Loucy (cell line): ENCODE measurements around the gene TAB2.
A peak's percentile ranks its signal among the peaks of the same experiment; 100 is the strongest.

Experiments
- H2AFZ ChIP-seq: fragments of 200-600 bp; sonication (generic); 2 replicates; pipeline ENCODE4 v1.6.0; 2016; ENCODE audit warnings: antibody characterized with exemption, mild to moderate bottlenecking, low read length, moderate library complexity
- H3F3A ChIP-seq: fragments of 200-600 bp; 2 replicates; pipeline ENCODE4 v1.6.0; 2016; ENCODE audit warnings: antibody characterized with exemption, low read depth, mild to moderate bottlenecking
- H3K27me3 ChIP-seq: fragments of 200-600 bp; sonication (generic); 2 replicates; pipeline ENCODE4 v1.6.1; 2014; ENCODE audit warnings: low read length, mild to moderate bottlenecking; ENCODE audit not compliant: insufficient read depth, poor library complexity, severe bottlenecking
- H3K36me3 ChIP-seq: fragments of 200-600 bp; sonication (generic); 2 replicates; pipeline ENCODE4 v1.6.1; 2016; ENCODE audit warnings: low read length; ENCODE audit not compliant: insufficient read depth
- H3K4me1 ChIP-seq: fragments of 200-600 bp; sonication (generic); 2 replicates; pipeline ENCODE4 v1.5.1; 2014; ENCODE audit warnings: low read length, mild to moderate bottlenecking; ENCODE audit not compliant: insufficient read depth, poor library complexity, severe bottlenecking
- H3K4me2 ChIP-seq: fragments of 200-600 bp; sonication (generic); 2 replicates; pipeline ENCODE4 v1.6.0; 2014; ENCODE audit warnings: antibody characterized with exemption, low read length, low read depth, mild to moderate bottlenecking; ENCODE audit not compliant: poor library complexity, severe bottlenecking
- H3K4me3 ChIP-seq: fragments of 200-600 bp; sonication (generic); 2 replicates; pipeline ENCODE4 v1.5.1; 2014; ENCODE audit warnings: low read length, mild to moderate bottlenecking, mixed read lengths; ENCODE audit not compliant: poor library complexity, severe bottlenecking
- H3K79me2 ChIP-seq: fragments of 200-600 bp; sonication (generic); 2 replicates; pipeline ENCODE4 v1.6.1; 2014; ENCODE audit warnings: low read length; ENCODE audit not compliant: insufficient read depth
- H3K9ac ChIP-seq: fragments of 200-600 bp; sonication (generic); 2 replicates; pipeline ENCODE4 v1.6.0; 2014; ENCODE audit warnings: mild to moderate bottlenecking, low read depth, low read length, moderate library complexity; ENCODE audit not compliant: poor library complexity, severe bottlenecking
- H3K9me2 ChIP-seq: fragments of 200-600 bp; sonication (generic); replicated peaks from 2 replicates; pipeline ENCODE4 v1.6.1; 2016; ENCODE audit warnings: low read depth, low read length, mixed read lengths
- H3K9me3 ChIP-seq: fragments of 200-600 bp; sonication (generic); 2 replicates; pipeline ENCODE4 v1.6.1; 2014; ENCODE audit warnings: mild to moderate bottlenecking, antibody characterized with exemption, low read length, low read depth; ENCODE audit not compliant: insufficient read depth
- H4K20me1 ChIP-seq: fragments of 200-600 bp; sonication (generic); 2 replicates; pipeline ENCODE4 v1.6.0; 2014; ENCODE audit warnings: antibody characterized with exemption, low read length, mild to moderate bottlenecking; ENCODE audit not compliant: insufficient read depth, poor library complexity, severe bottlenecking
- EZH2phosphoT487 ChIP-seq: fragments of 200-600 bp; IDR thresholded peaks from 2 replicates; pipeline ENCODE4 v1.6.1; 2018; ENCODE audit warnings: antibody characterized with exemption, mild to moderate bottlenecking, moderate library complexity, borderline replicate concordance
- TF ChIP-seq, protein P1 (sequence below): fragments of 200-600 bp; sonication (generic); conservative IDR thresholded peaks from 2 replicates; pipeline ENCODE4 v1.5.1; 2014; ENCODE audit warnings: mild to moderate bottlenecking, antibody characterized with exemption, low read length

The TAB2 gene

DNA sequence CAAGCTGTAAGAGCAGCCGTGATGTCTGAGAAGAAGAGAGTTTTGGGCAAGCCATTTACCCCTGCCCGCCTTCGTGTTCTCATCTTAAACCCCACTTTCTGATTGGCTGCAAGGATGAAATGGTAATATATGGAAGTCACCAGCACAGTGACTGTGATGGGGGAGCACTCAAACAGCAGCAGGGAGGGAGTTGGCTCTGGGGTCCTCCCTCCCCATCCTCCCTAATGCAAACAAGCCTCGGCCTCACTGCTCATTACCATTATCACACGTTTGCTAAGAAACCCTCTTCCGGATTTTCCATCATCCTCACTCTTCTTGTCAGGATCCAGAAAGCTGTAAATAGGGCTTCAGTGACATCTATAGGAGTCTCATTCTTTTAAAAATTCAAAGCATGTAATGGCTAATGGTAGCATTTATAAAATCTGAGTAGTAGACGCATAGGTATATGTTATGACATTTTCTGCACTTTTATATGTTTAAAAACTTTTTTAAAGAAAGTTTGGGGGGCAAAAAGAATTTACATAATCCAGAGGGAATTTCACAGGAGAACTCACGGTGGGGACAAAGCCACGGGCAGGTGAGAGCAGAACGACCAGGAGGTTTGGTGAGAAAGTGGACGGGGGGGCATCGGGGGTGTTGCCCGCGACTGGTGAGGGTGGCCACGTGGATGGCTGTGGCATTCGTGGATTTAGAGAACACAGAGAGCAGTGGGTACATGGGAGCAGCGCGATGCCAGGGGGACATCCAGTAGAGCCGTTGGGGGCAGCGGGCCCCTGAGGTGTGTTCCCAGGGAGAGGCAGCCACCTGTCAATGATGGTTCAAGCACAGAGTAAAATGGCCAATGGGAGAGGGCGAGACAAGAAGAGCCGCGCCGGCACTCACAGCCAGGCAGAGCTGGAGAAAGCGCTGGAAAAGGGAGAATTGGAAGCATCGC is 112.2 kb downstream of the TAB2 start:
- Histone ChIP-seq H3K36me3 (no peaks in the 10 kb centered on the region), H3K27me3 (no peaks in the 10 kb centered on the region), H3K9me3 (no peaks in the 10 kb centered on the region), H4K20me1 (no peaks in the 10 kb centered on the region), H3K79me2 (no peaks in the 10 kb centered on the region), H3K4me3 (no peak overlapping the region), H3K9ac (no peak overlapping the region), H3F3A (no peaks in the 10 kb centered on the region), H3K9me2 (no peaks in the 10 kb centered on the region), H2AFZ (no peak overlapping the region), H3K4me2 (no peak overlapping the region), H3K4me1 (no peaks in the 10 kb centered on the region)
- TF ChIP-seq, protein P1, sequence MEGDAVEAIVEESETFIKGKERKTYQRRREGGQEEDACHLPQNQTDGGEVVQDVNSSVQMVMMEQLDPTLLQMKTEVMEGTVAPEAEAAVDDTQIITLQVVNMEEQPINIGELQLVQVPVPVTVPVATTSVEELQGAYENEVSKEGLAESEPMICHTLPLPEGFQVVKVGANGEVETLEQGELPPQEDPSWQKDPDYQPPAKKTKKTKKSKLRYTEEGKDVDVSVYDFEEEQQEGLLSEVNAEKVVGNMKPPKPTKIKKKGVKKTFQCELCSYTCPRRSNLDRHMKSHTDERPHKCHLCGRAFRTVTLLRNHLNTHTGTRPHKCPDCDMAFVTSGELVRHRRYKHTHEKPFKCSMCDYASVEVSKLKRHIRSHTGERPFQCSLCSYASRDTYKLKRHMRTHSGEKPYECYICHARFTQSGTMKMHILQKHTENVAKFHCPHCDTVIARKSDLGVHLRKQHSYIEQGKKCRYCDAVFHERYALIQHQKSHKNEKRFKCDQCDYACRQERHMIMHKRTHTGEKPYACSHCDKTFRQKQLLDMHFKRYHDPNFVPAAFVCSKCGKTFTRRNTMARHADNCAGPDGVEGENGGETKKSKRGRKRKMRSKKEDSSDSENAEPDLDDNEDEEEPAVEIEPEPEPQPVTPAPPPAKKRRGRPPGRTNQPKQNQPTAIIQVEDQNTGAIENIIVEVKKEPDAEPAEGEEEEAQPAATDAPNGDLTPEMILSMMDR: no peak; the same call in 1 of the 2 replicates
- TF ChIP-seq EZH2phosphoT487: no peak

DNA sequence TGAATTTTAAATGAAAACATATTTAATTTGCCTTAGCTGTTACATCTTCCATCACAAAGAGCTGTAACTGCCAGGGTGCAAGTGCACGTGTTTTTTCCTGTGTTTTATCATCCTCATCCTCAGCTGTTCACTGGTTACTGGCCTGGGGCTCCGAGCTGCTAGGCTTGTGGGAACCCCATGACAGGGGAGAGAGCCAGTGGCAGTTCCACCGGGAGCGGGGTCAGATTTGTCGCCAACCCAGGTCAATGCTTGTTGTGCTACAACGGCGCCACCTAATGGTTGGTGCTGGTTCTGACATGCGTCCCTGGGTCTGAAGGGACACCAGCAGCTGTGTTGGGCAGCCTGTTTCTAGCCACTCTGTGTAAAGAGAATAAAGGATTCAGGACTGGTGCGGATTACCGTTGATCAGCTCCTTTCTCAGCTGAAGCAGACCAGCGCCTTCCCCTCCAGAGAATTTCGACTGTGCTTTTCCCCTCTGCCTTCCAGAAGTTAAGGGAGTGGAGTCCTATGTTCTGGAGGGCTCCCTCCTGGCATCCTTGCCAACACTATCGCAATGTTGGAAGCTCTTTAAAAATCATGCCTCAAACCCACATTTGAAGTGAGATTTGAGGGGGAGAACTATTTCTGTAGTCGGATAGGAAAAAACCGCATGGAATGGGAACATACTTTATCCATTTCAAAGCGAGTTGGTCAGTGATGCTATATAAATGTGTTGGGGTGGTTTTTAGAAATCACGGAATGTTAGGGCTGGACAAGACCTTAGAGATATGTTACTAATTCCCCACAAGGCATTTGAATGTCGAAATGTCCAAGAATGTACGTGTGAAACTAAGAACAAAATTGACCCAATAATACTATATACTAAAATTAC is 114.6 kb downstream of the TAB2 start:
- Histone ChIP-seq H3K9me3 (no peaks in the 10 kb centered on the region), H3K27me3 (no peaks in the 10 kb centered on the region), H3K9ac (no peak overlapping the region), H3K4me3 (no peak overlapping the region), H3K36me3 (no peaks in the 10 kb centered on the region), H3K79me2 (no peaks in the 10 kb centered on the region), H3K4me1 (peaks cover 2% of the 10 kb centered on the region), H3K4me2 (peak overlapping the region; percentile 15), H3K9me2 (no peaks in the 10 kb centered on the region), H4K20me1 (no peaks in the 10 kb centered on the region), H3F3A (no peaks in the 10 kb centered on the region), H2AFZ (peak overlapping the region; percentile 38; the same call in 1 of the 2 replicates)
- no peak for TF ChIP-seq EZH2phosphoT487
- TF ChIP-seq, protein P1: peak; percentile 94

DNA sequence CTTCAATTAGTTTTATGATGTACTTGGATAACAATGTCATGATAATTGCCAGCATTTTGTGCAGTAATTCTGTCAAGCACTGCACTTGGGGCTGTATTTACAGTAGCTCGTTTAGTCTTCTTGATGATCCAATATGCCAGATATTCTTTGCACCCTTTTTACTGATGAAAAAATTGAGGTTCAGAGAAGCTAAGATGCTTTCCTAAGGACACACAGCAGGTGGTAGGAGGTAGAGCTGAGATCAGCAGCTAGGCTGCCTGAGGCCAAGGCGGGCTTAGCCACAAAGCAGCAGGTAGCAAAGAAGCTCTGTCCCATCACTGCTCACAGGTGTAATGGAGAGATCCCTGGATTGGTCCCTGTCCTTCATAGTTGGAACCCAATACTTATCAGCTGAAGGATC is 115.9 kb downstream of the TAB2 start:
- Histone ChIP-seq H3F3A (no peaks in the 10 kb centered on the region), H3K9ac (no peak overlapping the region), H4K20me1 (no peaks in the 10 kb centered on the region), H3K36me3 (no peaks in the 10 kb centered on the region), H2AFZ (no peak overlapping the region), H3K27me3 (no peaks in the 10 kb centered on the region), H3K4me3 (no peak overlapping the region), H3K79me2 (no peaks in the 10 kb centered on the region), H3K9me2 (no peaks in the 10 kb centered on the region), H3K9me3 (no peaks in the 10 kb centered on the region), H3K4me2 (no peak overlapping the region), H3K4me1 (peaks cover 5% of the 10 kb centered on the region)
- no peak for TF ChIP-seq EZH2phosphoT487
